Measurements from ENCODE around the gene ZNF787.
A peak's percentile ranks its signal among the peaks of the same experiment; 100 is the strongest.
"Not testable (repeated sequence)": the region's sequence is repeated elsewhere in the genome, so short reads cannot be mapped to it uniquely, and the experiment has no call there.

Gene ZNF787

DNA sequence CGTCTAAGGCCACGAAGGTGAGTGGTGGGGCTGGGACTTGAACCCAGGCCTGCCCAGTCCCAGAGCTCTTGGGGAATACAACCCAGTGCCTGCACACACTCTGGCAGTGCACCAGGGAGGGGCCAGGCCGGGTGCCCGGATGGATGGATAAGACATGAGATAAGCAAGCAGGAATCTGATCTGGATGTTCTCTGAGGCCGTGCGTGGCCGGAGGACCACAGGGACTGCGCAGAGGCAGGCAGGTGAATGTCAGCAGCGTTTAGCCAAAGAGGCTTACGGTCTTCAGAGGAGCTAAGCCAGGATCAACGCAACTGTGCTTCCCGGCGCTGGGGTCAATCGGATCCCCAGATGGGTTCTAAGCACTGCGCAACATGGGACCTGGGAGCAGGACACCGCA is 1.5 kb downstream of the ZNF787 start:
- DNase-seq, result no peak

DNA sequence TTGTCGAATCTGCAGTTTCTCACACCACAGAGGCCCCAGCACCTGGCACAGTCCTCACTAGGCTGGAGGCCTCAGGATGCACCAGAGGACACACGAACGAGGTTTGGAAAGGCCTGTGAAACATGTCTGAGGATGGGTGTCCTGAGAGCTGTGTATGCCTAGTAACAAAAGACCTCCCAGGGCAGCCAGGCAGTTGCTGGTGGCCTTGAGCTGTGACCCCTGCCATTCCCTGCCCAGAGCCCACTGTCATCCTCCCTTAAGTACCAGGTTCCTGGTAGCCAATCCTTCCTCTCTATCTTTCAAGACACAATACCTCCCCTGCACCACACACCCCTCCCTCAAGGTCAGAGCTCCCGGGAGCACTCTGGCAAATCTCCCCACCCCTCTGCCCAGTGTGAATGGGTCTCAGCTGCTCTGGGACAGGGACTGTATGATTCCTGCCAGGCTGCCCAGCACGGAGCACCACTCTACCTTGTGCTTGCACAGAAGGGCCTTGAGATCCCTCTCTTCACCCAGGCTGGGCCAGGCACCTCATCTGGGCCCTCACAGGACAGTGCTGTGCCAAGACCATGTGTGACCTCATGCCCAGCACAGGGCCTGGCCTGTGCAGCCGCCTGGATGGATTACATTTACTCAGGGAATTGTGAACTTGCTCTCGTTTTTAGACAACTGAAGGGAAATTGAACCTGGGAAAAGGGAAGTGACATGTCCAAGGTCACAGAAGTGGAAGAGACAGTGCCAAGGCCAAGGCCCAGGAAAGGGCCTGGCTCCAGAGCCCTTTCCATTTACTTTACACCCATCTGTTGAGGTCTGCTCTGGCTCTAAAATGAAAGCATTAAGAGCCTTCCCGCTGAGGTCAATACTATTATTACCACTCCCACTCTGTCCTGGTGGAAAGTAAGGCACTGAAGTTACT is 2.2 kb downstream of the ZNF787 start:
- no peak for DNase-seq

DNA sequence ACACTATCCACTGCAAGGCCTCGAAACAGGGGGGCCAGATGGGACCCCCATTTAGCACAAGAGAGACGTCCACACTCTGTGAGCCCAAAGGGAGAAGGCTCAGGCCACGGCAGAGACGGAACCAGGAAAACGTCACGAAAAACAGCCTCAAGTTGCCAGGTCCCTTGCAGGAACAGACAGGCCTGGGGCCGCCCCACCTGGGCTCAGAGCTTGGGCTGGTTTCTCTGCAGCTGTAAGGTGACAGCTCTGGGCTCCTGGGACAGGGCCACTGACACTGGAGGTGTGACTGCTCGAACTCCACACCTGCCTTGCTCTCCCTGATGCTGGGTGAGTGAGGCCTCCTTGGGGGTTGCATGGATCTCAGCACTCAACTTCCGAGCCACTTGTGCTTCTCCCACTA is 3.2 kb downstream of the ZNF787 start:
- DNase-seq, result no peak

DNA sequence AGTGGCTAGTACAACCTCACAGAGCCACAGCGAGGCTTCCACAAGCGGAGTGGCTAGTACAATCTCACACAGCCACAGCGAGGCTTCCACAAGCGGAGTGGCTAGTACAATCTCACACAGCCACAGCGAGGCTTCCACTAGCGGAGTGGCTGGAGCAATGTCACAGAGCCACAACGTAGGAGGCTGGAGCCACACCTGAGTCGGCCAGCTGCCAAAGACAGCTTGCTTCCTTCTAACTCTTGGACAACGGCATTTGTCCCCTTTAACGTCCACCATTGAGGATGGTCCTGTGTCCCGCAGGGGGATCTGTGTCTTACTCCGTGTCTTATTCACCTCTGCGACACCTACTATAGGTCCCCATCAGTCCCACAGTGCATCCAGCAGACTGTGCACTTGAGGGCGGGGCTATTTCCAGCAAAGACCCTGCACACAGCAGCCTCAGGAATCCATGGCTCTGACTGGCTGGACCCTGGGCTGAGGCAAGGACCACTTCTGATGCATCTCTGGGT is 3.7 kb downstream of the ZNF787 start:
- no peak for DNase-seq

DNA sequence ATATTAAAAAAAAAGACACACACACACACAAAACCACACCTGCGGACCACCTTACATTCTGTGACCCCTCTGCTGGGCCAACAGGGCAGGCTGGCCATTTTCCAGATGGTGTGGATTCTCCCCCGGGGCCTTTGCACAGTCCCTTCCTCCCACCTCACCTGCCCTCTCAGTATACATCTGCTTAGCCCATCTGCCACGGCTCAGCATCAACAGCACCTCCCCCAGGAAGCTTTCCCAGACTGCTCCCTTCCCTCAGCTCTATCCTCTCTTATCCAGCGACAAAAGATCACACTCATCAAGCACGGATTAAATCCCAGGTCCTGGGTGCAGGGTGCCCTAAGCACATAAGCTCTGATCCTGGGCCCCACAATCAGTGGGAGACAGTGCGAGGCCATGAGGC is 4.5 kb downstream of the ZNF787 start:
- DNase-seq, result no peak

DNA sequence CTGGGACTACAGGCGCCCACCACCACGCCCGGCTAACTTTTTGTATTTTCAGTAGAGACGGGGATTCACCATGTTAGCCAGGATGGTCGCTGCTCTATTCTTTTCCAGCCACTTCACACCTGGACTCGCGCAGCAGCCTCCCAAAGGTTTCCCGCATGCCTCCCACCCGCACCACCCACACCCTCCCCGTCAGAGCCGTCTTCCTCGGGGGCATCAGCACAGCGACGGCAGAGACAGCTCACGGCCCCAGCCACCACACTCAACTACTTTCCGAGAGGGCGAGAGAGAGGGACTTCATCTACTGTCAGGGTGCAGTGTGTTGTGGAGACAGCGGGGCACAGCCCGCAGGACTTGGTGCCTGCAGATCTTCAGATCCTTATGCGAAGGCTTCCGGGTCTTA is 5.6 kb downstream of the ZNF787 start:
- no peak for DNase-seq

DNA sequence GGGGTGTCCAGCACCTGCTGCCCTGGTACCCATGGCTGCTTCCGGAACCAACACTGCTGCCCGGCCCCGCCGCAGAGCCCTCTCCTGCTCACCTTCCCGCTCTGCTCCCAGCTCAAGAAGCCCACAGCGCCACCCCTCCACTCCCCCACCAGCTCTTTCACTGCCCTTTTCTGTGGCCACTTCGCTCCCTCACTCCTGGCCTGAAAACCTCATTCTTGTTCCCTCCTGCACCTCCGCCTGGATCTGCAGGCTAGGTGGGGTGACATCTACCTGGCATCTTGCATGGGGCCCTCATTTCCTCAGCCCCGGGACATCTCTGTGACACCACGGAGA is 6.4 kb downstream of the ZNF787 start:
- DNase-seq, result no peak

DNA sequence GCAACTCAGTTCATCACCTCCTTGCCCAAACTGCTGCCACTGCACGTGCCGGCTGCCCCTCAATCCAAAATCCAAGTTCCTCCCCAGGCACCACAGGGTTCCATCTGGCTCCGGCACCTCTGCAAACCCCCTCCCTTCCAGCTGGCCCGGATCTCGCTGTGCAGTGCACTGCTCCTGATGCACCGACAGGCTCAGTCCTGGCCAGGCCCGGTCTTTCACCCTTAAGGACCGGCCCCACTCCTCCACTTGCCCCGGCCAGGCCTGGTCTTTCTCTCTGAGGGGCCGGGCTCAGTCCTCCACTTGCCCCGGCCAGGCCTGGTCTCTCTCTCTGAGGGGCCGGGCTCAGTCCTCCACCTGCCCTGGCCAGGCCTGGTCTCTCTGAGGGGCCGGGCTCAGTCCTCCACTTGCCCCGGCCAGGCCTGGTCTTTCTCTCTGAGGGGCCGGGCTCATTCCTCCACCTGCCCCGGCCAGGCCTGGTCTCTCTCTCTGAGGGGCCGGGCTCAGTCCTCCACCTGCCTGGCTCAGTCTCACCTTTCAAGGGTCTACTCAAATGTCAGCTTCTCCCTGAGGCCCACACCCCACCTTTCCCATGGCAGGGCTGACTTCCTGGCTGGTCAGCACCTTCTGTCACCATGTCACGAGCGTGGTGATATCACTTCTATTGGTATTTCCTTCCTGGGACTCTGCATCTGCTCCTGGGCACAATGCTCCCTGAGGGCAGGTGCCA is 6.9 kb downstream of the ZNF787 start:
- DNase-seq, result no peak

DNA sequence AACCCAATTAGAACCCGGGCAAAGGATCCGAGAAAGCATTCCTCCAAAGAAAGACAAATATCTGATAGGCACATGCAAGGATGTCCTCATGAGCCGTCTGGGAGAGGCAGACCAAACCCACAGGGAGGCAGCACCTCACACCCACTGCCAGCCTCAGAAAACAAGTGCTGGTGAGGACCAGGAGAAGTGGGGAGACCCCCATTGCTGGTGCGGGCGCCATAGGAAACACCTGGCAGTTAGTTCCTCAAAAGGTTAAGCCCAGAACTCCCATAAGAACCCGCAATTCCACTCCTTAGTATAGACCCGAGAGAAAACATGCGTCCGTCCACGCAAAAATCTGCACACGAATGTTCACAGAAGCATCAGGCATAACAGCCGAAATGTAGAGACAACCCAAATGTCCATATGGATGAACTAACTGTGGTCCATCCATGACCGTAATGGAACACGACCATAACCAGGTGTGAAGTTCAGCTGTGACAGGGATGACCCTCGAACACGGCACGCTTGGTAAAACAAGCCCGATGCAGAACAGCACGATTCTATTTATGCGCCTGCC is 7.9 kb downstream of the ZNF787 start:
- no peak for DNase-seq

DNA sequence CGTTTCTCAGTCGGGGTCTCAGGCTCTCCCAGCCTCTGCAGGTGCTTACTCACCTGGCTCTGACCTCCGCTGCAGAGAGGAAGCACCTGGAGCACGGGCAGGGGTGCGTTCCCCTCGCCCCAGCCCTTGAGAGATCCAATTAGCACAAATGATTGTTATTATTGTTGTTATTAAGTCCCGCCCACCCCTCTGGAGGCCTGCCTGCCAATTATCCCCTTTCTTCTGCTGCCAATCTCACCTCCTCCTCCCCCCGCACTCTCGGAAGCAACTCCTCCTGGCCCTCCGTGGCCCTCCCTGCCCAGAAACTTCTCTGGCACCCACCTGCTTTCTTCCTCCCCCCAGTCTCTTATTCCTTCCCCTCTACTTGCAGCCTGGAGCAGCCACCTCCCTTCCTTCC is 8.8 kb downstream of the ZNF787 start:
- DNase-seq, result no peak

DNA sequence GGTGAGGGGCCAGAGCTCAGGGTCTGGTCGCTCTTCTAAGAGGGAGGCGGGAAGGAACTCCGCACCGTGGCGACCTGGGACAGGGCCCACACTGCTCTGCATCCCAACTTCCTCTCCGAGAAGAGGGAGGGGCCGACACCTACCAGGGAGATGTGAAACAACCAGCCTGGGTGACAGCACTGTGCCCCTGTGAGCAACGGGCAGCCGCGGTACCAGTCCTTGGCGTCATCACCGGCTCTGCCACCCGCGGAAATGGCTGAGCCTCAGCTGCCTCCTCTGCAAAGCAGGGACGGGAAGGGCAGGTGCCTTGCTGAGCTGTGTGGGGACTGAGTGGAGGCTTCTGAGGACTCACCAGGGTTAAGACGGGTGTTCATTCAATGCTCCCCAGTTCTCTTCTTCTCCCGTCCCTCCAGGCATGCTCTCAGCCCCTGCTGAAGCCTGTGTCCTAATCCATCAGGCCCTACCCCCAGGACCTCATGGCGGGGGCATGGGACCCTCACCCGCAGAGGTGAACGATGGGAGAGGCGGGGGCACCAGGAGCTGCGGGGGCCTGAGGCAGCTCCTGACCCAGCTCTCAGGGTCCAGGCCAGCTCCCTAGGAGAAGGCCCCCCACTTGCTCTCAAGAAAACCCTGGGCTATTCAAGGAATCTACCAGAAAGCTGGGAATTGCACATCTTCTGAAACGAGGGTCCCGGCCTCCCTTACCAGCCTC is 9.3 kb downstream of the ZNF787 start:
- peak; percentile 70 for DNase-seq

DNA sequence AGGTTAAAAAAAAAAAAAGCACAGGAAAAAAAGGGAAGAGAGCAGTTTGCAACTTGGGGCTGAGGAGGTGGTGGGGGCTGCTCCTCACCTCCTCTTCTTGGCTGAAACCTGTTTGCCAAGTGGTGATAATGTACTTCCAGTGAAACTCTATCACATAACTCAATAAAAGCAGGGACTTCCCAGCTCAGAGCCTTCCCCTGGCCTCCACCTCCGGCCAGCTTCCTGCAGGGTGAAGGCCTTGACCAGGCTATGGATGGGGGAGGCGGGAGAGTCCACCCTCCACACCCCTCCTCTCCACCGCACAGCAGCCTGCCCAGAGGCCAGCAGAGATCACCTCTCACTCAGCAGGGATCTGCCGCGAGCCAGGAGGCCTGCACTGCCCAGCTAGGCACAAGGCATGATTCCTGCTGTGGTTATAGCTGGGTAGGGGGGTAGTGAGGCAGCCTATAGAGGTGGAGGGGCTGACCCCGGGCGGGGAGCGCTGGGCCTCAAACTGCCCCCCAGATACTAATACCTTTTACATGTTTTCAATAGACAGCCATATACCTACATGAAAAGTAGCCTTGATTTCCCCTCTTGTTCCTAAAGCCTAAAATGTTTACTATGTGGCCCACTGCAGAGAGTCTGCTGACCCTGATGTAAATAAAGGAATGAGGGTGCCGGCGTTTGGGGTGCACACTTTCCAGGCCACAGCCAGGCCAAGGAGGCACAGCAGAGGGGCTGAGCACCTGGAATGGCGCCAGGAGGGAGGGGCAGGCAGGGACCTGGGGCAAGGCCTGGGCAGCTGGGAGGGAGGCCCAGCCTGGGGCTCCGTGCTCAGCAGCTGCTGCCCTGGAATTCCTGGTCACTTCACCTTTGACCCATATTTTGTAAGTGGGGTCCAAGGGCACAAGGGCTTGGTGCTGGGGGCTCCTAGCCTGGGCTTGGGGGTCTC is 10.3 kb downstream of the ZNF787 start:
- no peak for DNase-seq

DNA sequence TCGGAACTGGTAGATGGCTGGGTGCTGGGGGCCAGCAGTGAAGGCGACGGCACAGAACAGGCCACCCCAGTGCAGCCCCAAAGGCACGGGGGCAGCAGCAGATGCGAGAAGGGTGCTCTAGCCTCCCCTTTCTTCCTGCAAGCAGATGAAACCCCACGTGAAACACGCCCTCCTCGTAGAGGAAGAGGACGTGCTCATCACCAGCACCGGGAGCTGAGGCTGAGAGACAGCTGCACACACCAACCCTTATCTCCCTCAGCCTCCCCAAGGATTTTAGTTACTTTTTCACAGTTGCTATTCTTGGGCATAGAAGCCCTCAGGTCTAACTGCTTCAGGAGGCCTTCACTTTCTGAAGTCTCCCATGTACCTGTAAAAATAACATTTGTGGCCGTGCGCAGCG is 11.9 kb downstream of the ZNF787 start:
- DNase-seq, result no peak

DNA sequence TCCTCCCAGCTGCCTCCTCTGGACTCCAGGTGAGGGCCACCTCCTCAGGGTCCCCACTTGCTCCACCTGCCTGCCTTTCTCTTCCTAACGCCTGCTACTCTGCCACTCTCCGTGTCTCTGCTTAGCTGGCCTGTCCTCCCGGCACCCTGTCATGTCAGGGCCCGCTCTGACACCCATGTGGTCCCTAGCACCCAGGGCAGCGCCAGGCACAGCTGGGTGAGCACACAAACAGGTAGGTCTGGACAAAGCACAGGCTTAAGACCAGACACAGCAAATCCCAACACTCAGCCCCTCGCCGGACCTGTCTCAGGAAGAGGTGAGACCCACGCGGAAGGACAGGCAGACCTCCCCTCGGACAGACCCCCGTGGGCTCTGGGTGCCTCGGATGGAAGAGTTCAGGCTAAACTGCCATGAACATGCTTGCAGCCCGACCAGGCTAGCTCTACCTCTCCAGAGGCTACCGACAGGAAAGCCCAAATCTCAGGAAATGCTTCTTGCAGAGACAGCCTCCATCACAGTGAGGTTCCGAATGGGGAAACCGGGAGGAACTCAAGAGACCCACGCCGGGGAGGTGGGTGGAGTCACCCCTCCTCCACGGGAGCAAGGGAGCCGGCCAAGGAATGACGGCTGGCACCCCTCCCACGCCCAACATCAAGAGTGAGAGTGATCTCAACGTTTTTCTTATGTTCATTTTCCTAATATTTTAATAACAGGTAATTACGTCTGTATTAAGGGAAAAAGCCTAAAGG is 12.5 kb downstream of the ZNF787 start:
- DNase-seq, result no peak

DNA sequence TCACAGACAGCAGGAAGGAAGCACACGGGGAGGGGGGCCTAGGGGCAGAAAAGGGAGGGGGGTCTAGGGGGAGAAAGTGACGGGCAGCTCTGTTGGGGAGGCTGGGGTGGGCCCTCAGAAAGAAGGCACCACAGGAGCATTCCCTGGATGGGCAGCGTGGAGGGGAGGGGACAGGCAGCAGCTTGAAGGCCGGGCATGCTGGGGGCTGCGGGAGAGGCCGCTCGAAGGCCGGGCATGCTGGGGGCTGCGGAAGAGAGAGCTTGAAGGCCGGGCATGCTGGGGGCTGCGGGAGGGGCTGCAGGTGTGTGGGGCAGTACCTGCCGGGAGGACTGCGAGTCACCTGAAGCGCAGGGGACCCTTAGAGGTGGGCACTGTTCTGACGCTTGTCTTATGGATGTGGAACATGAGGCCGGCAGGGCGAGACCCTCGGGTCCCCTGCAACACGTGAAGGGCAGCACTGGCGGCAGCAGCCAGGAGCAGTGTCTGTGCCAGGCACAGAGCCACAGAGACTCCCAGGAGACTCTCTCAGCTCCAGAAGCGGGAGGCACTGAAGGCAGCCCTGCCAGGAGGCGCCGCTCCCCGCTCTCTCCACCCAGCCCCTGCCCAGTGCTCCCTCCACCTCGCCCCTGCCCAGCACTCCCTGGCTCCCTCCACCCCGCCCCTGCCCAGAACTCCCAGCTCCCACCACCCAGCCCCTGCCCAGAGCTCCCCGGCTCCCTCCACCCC is 13.3 kb downstream of the ZNF787 start:
- no peak for DNase-seq

DNA sequence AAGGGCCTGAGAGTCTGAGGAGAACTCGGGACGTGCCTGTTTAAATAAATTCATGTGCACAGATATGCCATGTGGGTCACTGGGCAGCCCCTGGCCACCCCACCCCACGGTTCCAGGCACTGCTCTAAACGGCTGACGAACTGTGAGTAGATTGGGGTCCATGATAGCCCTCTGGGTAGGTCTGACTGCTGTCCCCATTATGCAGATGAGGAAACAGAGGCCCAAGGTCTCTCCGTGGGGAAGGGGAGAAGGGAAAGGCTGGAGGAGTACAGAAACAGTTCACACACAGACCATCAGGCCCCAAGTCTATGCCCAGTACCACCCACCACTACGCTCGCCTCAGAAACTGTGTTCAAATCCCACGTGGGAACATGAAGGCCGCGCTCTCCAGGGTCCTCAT is 14.1 kb downstream of the ZNF787 start:
- DNase-seq, result no peak

DNA sequence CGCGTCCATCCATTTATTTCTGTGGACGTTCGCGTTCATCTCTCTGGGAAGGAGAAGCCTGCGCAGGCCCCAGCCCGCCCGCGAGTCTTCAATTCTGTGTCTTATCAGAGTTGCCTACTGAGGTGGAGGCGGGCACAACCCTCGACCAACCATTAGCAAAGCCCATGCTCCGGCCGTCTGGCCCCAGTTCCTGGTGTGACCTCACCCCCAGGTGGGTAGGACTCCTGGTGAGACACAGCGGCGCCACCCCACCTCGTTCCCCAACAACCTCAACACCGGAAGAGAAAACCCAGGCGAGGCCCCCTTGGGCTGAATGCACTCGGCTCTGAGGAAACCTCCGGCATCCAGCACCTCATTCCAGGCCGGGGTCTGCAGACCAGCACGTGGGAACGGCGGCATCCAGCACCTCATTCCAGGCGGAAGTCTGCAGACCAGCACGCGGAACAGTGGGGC is 14.7 kb downstream of the ZNF787 start:
- no peak for DNase-seq

DNA sequence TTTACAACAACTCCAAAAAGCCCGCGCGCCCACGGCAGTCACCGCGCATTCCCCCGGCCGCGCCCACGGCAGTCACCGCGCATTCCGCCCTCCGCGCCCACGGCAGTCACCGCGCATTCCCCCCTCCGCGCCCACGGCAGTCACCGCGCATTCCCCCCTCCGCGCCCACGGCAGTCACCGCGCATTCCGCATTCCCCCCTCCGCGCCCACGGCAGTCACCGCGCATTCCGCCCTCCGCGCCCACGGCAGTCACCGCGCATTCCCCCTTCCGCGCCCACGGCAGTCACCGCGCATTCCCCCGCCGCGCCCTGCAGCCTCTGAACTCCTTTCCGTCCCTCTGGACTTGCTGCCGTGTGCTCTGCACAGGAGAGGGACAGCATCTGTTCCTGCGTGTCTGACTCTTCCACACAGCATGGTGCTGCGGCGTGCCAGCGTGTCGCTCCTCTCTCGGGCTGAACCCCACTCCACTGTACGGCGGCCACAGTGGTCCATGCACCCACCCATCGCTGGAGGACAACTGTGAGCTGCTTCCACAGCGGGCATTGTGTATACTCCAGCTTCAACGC is 15.2 kb downstream of the ZNF787 start:
- not testable (repeated sequence) for DNase-seq

DNA sequence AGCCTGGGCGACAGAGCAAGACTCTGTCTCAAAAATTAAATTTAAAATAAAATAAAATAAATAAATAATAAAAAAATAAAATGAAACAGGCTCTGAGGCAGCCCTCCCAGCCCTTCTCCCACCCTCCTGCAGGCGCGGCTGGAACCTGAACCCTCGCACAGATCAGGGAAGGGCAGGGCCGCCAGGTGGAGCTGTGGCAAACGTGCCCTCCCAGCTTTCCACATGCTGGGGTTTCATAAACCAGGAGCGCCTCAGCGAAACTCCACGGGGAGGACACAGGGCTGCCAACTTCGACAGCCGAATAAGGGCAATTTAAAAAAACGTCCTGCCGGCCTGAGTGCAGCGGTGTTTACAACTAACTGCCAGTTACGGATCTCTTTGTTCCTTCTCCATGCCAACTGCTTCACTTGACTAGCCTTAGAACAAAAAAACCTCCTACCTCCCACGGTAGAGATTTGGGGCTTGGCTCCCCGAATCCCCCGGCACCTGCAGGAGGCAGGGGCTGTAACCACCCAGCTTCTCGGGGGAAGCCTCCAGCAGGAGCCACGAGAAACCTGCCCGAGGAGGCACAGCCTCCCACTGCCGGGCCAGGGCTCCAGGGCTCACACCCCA is 15.9 kb downstream of the ZNF787 start:
- DNase-seq, result peak; percentile 39

DNA sequence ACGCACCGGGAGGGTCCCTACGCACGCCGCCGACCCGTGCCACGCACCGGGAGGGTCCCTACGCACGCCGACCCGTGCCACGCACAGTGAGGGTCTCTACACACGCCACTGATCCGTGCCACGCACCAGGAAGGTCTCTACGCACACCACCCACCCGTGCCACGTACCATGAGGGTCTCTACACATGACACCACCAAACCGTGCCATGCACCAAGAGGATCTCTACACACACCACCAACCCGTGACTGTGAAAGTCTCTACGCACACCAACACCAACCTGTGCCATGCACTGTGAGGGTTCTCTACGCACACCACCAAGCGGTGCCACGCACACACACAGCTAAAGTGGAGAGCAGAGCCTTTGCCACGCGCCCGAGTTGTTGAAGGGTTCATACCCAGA is 16.7 kb downstream of the ZNF787 start:
- DNase-seq, result no peak
